Activated CD8-positive, alpha-beta memory T cell treated with anti-CD3 and anti-CD28 coated beads, Interleukin-2, amount 50 U/mL, for 1 hour (primary cell): ENCODE measurements around the gene LILRB5.
"Not testable (repeated sequence)": the region's sequence is repeated elsewhere in the genome, so short reads cannot be mapped to it uniquely, and the experiment has no call there.

Source experiments
- DNase-seq: peaks from one replicate; pipeline ENCODE4 v3.0.0-alpha.2; 2020; ENCODE audit errors: extremely low read depth

The LILRB5 gene

DNA sequence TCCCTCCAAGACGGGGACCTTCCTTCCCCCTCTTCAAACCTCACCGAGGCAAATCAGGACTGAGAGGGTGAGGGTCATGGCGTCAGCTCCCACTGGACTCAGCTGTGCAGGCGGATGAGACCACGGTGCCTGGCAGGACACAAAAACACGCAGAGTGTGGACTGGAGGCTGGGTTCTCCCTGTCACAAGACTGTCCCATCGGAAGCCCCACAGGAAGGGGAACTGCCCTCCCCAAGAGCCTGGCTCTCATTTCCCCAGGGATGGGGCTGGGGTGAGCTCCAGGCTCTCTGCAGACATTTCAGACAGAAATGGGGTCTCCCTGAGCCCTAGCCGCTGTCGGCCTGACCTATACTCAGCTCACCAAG lies at the start of gene LILRB5:
TSS of gene LILRB5 (minus strand) at position 158 of the 365 bp plus-strand sequence. CDS start at position 78, 80 bp downstream.
- no peak for DNase-seq

DNA sequence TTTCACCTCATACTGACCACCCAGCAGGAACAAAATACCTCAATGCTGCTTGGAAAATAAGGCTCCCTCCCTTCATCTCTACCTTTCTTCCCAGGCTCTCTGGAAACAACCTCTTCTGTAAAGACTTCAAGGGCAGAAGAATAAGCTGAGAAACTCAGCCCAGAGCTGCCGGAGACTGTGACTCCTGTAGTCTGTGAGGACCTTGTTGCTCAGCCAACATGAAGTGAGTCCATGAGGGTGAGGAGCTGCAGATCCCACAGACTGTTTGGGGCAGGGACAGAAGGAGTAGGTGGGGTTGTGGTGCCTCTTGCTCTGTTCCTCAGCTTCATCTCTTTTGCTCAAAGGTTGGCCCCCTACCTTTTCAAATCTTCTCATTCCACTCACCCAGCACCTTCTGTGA lies 48.1 kb upstream of the LILRB5 start:
- DNase-seq = no peak

DNA sequence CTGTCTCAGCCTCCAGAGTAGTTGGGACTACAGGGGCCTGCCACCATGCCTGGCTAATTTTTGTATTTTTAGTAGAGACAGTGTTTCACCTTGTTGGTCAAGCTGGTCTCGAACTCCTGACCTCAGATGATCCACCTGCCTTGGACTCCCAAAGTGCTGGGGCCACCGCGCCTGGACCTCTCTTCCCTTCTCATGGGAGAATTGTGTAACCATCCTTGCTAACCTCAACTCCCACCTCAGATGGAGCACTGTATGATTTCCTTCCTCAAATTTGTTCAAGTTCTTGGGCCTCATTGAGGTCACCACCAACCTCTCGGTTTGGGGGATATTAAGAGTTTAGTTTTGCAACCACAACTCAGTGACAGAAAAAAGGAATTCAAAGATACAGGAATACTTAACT lies 45.2 kb upstream of the LILRB5 start:
- no peak for DNase-seq

DNA sequence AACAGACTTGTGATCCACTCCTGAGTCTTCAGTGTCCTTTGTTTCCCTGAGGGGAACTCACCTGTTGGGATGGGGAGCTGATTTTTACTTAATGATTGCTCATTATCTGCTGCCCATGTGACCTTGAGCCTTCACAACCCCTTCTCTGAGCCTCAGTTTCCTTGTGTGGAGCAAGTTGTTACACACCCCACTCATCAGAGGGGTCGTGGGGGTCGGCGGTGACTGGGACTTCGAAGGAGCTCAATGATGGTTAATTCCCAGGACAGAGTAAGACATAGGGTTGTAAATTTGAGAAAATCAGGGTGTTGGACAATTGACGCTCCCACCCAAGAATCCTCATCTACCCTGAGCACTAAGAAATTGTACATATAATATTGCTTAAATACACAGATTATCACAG lies 42.4 kb upstream of the LILRB5 start:
- DNase-seq = no peak

DNA sequence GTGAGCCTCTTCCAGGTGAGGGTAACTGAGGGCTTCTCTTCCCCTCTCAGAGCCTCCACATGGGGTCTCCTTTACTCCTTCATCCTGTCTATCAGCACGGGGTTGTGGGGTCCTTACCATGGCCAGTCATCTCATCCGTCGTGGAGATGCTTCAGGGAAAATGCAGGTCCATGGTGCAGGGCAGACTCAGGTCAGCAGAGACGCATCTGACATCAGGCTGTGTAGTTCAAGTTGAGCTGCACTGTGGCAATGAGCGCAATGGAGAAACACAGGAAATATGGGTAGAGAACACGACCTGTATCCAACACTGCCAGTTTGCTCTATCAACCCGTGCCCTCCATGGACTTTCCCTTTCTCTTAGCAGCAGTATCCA lies 42.0 kb upstream of the LILRB5 start:
- DNase-seq = no peak

DNA sequence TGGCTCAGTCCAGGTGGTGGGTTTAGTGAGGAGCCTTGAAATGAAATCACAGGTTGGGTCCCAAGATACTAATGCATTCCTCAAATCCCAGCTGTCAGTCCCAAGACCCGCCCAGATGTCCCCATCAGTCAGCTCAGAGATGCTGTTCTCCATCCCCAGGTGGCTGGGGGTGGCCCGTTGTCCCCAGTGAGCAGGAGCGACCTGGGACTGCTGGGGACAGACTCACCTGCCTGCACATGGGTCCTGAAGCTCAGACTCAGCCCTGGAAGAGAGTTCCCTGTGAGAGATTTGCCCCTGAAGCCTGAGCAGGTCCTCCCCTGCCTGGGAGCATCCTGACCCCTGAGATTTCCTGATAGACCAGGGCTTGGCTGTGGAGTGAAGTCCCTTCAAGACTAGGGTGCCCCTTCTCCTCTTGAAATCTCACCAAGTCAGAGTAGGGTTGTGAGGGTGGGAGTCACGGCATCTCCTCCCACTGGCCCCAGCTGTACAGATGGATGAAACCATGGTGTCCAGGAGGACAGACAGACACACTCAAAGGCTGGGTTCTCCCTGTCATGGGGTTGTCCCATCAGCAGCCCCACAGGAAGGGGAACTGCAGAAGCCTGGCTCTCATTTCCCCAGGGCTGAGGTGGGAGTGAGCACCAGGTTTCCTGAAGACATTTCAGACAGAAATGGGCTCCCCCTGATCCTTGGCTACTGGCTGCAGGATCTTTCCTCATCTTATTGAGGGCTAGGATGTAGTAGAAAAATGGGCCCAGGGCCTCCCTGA lies 41.5 kb upstream of the LILRB5 start:
- DNase-seq = no peak

DNA sequence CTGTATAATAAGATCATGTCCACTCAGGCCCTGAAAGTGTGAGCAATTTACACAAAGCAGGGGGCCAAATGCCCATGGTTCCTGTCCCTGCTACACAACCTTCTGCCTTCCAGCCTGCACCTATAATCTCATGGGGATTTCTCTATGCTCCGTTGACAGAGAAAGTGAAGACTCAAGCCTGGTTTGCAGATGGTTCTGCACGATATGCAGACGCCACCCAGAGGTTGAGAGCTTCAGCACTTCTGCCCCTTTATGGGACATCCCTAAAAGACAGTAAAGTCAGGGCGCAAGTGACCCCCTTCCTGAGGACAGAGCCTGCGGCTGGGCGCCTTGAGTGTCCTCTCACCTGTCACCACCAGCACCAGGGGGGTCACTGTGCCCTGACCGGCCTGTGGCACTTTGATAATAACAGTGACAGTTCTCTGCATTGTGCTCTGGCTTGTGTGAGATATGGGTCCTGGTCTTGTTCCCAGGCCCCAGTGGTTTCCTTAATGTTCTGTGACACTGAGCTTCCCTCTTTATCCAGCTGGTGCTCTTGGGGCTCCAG lies 40.8 kb upstream of the LILRB5 start:
- DNase-seq = no peak

DNA sequence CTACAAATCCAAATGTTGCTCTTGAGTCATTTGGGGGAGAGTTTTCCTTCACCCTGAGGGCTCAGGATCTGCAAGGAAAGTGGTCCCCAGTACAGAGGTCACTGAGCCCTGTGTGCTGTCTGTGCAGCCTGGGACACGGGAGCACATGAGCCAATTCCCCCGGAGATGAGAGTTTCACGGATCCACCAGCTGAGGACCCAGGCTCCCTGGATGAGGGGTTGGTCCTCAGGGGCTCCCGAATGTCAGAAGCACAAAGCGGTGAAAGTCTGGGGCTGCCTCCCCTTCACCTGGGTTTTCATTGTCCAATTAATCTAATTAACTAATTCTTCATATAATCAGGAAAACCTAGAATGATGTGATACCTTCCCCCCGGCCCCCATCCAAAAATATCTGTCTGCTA lies 37.5 kb upstream of the LILRB5 start:
- DNase-seq = no peak

DNA sequence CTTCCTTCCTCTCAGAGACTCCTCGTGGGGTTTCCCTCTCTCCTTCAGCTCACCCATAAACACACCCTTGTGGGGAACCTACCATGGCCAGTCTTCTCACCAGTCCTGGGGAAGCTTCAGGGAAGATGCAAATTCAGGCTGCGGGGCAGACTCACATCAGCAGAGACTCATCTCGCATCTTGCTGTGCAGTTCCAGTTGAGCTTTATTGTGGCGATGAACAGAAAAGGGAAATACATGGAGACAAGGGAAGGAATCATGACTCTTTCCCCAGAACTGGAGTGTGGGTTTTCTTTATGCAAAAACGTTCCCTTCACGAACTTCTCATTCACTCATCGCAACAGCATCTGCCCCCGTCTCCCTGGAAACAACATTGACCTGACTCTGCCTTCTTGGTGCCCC lies 32.1 kb upstream of the LILRB5 start:
- not testable (repeated sequence) for DNase-seq

DNA sequence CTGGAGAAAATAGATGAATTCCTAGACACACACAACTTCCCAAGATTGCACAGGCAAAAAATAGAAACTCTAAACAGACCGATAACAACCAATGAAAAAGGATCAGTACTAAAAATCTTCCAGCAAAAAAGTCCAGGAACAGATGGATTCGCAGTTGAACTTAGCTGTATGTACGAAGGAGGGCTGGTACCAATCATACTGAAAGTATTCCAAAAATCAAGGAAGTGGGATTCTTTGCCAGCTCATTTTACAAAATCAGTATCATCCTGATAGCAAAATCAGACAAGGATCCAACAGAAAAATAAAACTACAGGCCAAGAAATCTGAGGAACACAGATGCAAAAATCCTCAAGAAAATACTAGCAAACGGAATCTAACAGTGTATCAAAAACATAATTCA lies 30.4 kb upstream of the LILRB5 start:
- no peak for DNase-seq

DNA sequence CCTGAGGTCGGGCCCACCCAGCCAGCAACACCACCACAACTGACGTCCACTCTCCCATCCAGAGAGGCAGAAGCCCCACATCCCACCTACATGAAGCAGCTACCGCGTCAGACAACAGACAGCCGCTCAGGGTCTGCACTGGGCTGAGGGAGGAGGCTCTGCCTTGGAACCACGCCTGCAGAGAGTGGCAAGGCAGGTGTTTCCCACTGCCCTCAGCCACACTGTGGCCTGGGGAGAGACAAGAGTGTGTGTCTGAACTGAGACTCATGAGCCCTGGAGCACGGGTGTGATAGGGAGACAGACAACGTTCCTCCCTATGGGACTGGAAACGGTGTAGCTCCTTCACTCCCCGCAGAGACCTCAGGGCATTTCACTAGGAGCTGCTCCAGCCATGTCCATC lies 29.2 kb upstream of the LILRB5 start:
- DNase-seq = not testable (repeated sequence)

DNA sequence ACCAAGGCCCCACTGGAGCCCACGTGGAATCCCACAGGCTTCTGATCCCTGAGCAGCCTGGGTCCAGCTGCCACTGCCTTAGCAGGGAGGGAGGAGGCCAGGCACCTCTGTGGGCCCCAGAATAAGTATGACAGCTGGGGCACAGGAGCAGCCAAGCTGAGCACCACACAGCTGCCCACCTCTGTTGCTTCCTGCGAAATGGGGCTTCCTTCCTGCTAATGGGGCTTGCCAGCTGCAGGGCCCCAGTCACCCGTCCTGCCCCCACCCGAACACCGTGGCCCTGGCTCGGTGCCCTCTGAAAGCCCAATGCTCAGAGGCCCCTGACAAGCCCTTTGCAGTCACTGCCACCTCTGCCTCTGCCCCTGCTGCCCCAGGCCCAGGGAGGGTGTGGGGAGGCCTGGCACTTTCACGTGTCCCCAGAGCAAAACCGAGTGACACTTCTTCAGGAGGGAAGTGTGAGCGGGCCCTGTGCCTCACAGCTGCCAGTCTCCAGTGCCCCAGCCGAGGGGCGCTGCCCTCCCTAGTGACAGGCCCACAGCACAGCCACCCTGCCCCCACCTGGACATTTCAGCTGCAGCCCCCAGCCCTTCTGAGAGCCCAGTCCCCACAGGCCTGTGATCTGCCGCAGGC lies 28.5 kb upstream of the LILRB5 start:
- DNase-seq = not testable (repeated sequence)

DNA sequence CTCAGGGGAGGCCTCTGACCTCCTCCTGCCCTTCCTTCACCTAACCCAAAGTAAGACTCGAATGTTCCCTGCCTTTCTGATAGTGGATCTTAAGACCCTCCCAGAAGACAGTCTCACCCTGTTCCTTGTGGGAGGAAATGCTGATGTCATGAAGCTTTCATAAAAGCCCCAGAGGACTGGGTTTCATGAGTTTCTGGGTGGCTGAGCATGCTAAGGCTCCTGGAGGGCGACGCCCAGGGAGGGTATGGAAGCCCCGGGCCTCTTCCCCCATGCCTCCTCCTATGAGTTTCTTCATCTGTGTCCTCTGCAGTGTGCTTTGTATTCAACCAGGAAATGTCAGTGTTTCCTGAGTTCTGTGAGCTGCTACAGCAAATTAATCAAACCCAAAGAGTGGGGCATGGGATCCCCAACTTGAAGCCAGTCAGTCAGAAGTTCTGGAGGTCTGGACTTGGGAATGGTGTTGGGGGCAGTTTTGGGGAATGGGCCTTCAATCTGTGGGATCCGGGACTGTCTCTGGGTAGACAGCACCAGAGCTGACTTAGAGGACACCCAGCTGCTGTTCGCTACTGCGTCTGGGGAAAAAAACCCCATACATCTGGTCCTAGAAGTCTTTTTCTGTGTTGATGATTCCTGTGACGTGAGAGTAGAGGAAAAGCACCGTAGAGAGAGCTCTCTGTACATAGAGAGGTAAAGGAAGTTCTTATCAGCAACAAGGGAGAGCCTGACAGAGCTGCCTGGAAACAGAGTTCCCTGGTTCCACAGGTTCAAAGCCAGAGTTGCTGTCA lies 25.8 kb upstream of the LILRB5 start:
- DNase-seq = no peak

DNA sequence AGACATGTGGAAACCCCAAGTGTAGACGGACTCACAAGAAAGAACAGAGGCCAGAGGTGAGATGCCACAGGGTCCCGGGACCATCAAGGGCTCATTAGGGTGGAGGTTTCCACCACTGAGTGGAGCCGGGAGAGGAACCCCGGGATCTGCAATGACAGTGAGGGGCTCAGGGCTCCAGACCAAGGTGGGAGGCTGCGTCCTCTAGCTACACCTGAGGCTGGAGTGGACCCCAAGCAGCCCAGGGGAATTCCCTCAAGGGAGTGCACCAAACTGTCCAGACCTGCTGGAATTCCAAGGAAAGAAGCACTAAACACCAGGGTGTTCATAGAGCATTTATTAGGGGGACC lies 24.6 kb upstream of the LILRB5 start:
- DNase-seq = not testable (repeated sequence)

DNA sequence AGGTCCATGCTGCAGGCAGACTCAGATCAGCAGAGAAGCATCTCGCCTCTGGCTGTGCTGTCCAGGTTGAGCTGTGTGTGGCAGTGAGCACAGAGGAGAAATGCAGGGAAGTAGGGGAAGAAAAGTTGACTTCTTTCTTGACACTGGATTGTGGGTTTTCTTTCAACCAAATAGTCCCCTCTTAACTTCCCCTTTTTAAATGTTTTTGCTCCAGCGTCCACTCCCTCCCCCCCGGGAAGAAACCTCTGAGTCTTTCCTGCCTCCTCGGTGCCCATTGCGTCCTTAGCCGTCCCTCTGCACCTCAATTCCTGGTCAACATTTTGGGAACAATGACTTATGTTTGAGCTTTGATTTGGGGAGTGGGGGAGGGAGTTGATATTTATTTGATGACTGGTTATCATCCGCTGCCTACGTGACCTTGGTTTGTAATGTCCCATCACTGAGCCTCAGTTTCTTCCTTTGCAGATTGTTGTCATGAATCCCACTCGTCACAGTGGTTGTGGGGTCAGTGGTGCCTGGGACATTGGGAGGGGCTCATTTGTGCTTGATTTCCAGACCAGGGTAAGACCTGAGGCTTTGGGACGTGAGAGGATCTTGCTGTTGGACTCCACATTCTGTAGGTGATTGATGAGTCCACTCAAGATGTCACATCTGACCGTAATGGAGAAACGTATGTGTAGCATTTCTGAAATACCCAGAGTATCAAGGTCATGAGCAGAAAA lies 24.1 kb upstream of the LILRB5 start, which contains the start of gene LILRB2:
TSS of gene LILRB2 (minus strand) at position 104 of the 722 bp plus-strand sequence. CDS start 614 bp downstream, outside the sequence.
- no peak for DNase-seq

DNA sequence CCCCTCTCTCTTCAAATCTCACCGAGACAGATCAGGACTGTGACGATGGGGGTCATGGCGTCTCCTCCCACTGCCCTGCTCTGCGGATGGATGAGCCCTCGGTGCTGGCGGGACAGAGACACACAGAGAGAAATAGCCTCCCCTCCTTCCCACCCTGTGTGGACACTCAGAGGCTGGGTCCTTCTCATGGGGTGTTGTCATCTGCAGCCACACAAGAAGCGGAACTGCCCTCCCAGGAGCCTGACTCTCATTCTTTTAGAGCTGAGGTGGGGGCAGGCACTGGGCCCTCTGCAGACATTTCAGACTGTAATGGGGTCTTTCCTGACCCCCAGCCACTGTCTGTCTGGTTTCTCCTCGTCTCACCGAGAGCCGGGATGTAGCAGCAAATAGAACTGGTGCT lies 23.4 kb upstream of the LILRB5 start:
- DNase-seq = not testable (repeated sequence)

DNA sequence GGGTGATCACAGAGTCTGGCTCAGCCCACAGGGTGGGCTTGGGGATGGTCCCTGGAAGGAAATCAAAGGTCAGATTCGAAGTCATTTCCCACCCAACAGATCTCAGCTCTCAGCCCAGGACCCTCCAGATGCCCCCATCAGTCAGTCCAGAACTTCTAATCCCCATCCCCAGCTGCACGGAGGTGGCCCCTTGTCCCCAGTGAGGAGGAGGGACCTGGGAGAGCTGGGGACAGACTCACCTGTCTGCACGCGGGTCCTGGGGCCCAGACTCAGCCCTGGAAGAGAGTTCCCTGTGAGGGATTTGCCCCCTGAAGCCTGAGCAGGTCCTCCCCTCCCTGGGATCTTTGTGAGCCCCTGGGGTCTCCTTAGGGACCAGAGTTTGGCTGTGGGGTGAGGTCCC lies 23.0 kb upstream of the LILRB5 start:
- not testable (repeated sequence) for DNase-seq

DNA sequence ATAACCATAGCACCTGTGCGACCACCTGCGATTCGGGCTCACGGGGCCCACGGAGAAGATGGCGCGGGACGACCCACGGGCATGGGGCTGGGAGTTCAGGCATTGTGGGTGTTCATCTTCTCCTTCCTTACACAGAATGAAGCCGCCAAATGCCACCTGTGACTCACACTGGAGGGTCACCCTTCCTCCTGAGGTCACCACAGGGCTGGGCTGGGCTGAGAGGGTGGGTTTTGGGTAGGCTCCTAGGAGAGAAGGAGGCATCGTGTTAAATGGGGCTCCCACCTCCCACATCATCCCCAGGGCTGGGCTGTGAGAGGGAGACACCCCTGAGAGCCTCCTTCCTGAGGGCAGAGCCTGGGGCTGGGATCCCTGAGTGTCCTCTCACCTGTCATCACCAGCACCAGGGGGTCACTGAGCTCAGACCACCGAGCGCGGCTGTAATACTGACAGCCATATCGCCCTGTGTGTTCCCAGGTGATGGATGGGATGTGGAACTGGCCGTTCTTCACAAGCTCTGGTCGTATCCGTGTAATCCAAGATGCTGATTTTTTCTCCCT lies 22.4 kb upstream of the LILRB5 start:
- DNase-seq = no peak

DNA sequence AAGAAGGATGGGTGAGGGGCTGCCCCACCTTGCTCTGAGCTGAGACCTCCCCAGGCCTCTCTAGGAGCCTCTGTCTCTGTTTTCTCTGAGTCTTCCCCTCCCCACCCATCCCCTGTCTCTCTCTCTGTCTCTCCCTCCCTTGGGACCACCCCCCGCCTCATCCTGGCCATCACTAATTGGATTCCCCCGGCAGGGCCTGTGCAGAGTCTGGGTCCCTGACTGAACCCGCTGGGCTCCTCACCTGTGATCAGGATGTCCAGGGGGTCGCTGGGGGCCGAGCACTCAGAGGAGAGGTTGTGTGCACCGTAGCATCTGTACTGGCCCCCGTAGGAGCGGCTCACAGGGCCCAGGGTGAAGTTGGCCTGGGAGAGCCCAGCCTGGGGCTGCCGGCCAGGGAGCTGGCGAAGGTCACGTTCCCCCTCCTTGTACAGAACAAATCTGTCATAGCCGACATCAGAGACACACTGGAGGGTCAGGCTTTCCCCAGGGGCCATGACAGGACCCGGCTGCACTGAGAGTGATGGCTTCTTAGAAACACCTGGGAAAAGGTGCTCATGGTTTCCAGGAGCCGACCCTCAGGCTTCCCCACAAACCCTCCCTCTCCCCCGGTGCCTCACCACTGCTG lies 21.6 kb upstream of the LILRB5 start:
- not testable (repeated sequence) for DNase-seq

DNA sequence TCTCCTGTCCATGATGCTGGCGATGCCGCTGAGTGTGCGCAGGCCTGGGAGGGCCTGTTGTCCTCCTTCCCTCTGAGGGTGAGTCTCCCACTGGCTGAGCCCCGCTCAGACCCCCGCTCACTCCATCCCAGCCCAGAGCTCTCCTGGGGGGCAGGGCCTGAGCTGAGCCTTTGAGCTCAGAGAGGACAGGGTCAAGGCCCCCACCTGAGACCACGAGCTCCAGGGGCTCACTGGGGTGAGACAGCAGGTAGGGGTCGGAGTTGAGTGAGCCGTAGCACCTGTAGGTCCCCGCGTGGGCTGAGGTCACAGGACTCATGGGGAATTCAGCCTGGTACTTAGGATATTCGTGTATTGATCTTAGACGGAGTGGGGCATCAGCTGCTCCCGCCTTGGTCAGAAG lies 21.0 kb upstream of the LILRB5 start:
- DNase-seq = not testable (repeated sequence)

DNA sequence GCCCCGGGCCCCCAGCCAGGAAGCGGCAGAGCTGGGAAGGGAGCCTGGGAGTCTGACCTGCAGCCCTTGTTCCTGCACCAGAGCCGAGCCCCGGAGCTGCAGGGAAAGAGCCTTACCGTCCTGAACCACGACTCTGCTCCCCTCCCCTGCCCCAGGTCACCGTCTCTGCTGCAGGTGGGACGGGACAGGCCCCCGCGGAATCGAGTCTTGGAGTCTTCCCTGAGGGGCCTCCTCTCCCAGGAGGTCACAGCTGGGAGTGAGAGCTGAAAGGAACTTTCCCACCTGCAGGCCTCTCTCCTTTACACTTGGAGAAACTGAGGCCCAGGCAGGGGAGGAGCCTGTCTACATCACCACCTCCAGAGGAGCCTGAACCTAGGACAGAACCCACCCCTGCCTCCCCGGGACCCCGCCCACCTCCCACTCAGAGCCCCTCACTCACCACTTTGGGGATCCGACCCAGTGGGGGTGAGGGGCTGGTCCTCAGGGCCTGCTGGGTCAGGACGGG lies 20.1 kb upstream of the LILRB5 start:
- DNase-seq = not testable (repeated sequence)
